T-helper 1 cell (primary cell): Measurements from ENCODE around the gene C3orf20.
A peak's percentile ranks its signal among the peaks of the same experiment; 100 is the strongest.
"Not testable (repeated sequence)": the region's sequence is repeated elsewhere in the genome, so short reads cannot be mapped to it uniquely, and the experiment has no call there.

Experiments used
- DNase-seq, 5 donors: peaks; one replicate each; pipeline ENCODE4 v3.0.0-alpha.2; 2012 to 2020

C3orf20 gene

DNA sequence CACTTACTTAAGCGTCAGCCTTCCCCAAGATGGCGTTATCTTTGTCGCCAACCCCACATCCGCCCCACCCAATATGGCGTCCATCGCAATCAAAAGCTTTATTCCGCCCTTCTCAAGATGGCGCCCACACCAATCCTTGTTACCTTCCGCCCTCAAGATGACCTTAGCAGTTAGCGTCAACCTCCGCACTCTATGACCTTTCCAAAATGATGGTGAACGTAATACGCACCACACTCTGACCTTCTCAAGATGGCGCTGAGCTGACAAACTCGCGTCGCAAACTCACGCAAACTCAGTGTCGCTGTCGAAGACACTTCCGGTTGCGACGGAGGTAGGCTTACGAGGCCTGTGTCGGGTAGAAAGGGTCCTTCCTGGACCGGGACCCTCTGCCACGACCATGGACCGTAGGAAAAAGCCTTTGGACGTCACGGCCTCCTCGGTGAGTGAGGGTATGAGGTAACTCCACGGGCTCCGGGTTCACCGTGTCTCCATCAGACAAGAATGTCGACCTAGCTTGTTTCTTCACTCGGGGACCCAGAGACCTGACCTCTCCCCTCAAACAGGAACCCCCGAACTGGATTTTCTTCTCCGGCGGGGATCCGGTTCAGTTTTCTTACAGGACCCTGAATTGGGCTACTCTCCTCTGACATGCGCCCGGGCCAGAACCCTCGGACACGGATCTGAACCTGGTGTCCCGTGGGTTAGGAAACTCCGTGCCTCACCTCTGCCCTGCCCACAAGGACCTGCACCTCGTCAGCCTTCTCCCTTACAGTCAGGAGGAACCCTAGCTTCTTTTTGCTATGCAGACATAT is 23.3 kb upstream of the C3orf20 start, which contains the start of gene CCDC174:
Gene CCDC174 (plus strand): TSS at position 323 of the 812 bp plus-strand sequence. CDS start 75 bp downstream, at position 398.
- peak; percentile 87 to 99 (median 94) for DNase-seq

DNA sequence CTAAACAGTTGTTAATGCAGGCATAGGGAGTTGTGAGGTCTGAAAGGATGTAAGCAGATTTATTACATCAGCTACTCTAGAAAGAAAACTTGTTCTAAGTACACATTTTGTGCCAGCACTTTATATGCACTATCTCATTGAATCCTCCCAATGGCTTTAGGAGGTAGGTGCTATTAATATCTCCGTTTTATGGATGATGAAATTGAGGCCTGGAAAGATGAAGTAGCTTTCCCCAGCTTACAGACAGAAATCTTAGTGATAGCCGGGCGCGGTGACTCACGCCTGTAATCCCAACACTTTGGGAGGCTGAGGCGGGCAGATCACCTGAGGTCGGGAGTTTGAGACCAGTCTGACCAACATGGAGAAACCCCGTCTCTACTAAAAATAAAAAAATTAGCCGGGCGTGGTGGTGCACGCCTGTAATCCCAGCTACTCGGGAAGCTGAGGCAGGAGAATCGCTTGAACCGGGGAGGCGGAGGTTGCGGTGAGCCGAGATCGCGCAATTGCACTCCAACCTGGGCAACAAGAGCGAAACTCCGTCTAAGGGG is 22.5 kb upstream of the C3orf20 start:
- not testable (repeated sequence) for DNase-seq

GRCh38 chr3:14657579-14657978 is 17.4 kb upstream of the C3orf20 start:
- DNase-seq: no peak

GRCh38 chr3:14658978-14659377 is 16.0 kb upstream of the C3orf20 start:
- DNase-seq: no peak

GRCh38 chr3:14660942-14661341 is 14.0 kb upstream of the C3orf20 start:
- no peak for DNase-seq

- no peak for DNase-seq
Measured at GRCh38 chr3:14663396-14664135, 11.4 kb upstream of the C3orf20 start.

DNA sequence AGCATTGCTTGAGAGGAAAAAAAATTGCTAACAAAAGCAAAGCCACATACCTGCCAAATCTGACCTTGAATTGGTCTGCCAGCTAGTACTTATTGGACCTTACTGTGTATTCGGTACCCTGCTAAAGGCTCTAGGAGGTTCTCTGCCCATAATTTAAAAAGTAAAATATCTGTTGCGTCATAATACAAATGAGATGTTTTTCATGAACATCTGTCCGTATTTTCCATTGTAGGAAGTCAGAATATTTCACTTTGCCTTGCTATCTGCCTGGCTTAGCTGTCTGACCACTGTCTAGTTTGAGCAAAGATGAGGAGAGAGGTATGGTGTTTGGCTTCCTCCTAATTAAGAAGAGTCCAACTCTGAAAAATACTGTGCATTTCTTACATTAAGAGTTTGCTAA is 10.8 kb upstream of the C3orf20 start:
- no peak for DNase-seq

- DNase-seq: no peak
Measured at GRCh38 chr3:14672588-14672987, 2.4 kb upstream of the C3orf20 start.

DNA sequence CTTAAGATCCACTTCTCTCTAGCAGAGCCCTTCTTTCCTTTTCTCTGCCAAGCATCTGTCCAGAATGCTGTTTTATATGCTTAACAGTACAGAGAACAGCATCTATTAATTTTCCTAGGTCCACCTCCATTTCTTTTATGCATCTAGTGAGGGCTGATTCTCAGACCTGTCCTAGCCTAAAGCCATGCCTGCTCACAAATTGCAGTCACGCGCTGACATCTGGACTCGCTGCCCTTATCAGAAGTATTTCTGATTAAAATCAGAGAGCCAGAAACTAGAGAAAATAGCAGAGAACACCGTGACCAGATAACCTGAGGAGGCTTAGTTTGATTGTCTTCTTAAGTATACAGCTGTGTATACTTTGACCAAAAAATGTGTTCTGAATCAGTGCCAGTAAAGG is 1.9 kb downstream of the C3orf20 start:
- DNase-seq: no peak

DNA sequence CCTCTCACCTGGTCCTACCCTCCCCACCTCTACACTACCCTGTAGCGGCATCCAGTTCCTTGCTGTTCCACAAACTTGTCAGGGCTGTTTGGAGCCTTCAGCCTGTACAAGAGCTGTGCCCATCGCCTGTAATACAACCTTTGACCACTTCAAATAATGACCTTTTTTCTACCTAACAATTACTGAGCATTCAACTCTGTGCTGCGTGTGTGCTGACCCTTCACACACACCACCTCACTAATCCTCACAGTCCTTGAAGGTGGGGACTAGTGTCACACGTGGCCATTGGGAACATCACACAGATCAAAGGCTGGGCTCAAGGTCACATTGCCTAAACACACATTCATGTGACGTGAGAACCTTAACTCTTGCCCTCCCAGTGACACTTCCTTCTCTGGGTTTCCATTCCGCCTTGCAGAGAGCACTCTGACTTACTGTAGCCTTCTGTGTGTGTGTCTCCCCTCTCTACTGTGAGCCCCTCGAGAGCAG is 3.1 kb downstream of the C3orf20 start:
- no peak for DNase-seq

DNA sequence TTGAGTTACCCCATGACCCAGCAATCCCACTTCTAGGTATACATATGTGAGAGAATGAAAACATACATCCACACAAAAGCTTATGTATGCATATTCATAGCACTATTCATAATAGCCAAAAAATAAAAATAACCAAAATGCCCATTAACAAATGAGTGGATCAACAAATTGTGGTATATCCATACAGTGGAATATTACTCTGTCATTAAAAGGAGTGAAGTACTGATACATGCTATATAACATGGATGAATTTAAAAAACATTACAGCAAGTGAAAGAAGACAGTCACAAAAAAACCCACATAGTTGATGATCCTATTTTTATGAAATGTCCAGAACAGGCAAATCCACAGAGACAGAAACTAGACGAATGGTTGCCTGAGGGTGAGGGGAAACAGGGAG is 5.2 kb downstream of the C3orf20 start:
- no peak for DNase-seq

DNA sequence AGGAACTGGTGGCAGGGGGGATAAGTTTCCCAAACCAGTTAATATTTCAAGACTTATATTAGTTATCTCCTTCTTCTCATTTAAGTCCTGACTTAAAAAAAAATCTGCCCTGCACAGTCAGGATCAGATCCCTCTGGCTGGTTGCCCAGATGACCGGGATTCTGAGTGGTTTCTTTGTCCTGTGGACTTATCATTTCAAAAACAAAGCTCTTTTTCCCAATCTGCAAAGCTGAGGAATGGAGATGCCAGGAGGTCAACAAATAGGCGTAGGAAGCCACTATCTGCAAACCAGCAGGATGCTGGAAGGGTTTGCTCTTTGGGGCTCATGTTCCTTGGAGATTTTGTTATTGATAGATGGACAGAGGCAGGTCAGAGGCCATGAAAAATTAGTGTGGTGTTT is 5.8 kb downstream of the C3orf20 start:
- no peak for DNase-seq

- DNase-seq: no peak
Measured at GRCh38 chr3:14684447-14684846, 9.5 kb downstream of the C3orf20 start.

GRCh38 chr3:14685179-14685578 is 10.2 kb downstream of the C3orf20 start:
- no peak for DNase-seq

DNA sequence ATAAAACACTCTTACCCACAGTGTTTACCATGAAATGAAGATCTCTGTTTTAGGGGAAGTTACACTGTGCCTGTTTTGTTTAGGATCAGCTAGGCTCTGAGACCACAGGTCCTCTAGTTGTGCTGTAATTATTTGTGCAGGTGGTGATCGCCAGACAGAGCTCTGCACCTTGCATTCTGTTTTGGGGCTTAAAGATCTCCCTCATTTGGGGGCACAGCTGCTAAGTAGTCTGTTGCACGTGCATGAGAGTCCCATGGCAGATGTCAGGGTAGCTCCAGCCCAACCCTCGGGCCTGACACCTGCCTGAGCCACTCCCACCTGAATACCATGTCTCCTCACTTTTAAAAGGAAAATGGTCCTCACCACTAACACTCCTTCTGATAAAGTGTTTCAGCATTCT is 12.4 kb downstream of the C3orf20 start:
- DNase-seq: no peak

GRCh38 chr3:14688525-14688924 is 13.6 kb downstream of the C3orf20 start:
- no peak for DNase-seq

DNA sequence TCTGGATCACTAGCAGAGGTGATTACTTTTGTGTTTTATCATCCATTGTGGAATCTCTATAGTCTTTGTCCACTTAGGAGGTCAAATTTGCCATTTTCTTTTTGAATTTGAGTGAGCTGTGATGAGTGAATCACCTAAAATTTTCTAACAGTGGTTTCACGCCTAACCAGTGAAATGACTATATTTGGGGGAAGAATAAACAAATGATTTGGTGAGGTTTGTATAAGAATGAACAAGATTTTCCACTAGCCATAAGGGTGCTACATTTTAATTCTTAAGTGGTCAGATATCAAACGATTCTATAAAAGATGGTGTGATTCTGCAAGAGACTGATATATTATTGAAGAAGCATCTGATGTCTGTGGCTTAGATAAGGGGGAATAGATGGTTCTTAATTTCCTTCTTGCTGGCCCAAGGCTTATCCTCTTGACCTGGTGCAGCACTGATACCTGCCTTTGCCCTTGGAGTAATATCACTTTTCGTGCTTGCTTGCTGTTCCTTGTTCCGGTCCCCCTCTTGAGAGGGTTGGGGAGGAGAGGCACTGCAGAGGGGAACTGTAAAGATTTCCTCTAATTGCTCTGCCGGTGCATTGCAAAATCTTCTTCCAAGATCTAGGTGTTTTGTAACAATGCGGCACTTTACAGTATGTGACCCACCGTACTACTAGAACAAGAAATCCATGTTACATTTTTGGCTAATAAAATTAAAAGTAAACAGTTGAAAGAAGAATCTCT is 14.5 kb downstream of the C3orf20 start:
- no peak for DNase-seq

- no peak for DNase-seq
Measured at GRCh38 chr3:14691239-14691638, 16.3 kb downstream of the C3orf20 start.

DNA sequence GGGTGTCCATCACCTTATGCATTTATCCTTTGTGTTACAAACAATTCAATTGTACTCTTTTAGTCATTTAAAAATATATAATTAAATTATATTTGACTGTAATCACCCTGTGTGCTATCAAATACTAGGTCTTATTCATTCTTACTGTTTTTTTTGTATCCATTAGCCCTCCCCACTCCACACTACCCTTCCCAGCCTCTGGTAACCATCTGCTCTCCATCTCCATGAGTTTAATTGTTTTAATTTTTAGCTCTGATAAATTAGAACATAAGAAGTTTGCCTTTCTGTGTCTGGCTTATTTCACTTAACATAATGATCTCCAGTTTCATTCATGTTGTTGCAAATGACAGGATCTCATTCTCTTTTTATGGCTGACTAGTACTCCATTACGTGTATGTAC is 16.8 kb downstream of the C3orf20 start:
- no peak for DNase-seq

GRCh38 chr3:14698601-14699244 is 23.8 kb downstream of the C3orf20 start:
- DNase-seq: no peak

DNA sequence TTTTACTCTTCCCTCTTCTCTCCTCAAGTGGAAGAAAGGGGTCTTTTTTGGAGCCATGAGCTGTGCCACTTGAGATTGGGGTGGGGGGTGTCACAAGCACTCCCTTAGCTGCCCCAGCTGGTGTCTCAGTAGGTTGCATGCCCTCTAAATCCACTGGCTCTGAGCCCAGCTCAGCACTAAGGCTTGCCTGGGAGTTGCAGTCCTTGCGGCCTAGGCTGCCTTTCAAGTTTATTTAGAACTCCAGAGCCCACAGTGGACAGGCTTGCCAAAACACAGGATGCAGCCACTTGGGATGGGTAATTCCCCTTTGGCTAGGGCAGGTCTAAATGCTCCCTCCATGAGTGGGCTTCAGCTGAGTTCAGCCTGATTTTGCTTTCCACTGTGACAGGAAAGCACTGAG is 24.7 kb downstream of the C3orf20 start:
- no peak for DNase-seq

DNA sequence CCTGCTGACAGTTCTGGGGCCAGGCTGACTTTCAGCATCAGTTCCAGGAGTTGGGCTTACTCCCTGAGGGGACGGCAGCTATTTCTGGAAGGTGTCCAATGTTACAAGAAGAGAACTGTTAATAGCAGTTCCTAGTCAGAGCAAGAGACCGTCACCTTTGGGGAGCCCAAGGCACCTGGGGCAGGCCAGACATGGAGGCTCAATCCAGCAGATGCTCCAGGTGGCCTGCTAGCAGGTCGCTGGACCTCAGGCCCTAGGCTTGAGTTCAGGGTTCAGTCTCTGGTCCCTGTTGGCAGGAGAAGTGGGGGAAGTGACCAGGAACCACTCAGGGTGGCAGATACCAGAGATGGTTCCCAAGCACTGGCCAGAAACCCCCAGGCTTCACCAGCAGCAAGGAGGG is 25.9 kb downstream of the C3orf20 start:
- no peak for DNase-seq
